H1 (cell line): ENCODE measurements around the gene TENT5D. TPM values are rescaled to one million over a fixed set of nuclear protein-coding genes. Genes with fewer than 3 reads are reported as not detected.

Experiments used
- CTCF ChIA-PET: fragments of 300-600 bp; sonication (Branson Sonifier 250); formaldehyde crosslinking; loops from one replicate; lab custom pipeline; 2021; ENCODE audit not compliant: partially characterized antibody; lab: Charles Lee
- POLR2A ChIA-PET: fragments of 300-600 bp; sonication (Branson Sonifier 250); formaldehyde crosslinking; loops from one replicate; lab custom pipeline; 2021; ENCODE audit warnings: inconsistent platforms; ENCODE audit not compliant: partially characterized antibody; lab: Charles Lee
- DNase-seq, 2 experiments: peaks; one replicate each; pipeline versions ENCODE4 v3.0.0 to v3.0.0-alpha.2; 2010 to 2022; ENCODE audit warnings: low spot score in 2 of 2, low read depth in 1 of 2, mixed read lengths in 1 of 2
- FAIRE-seq: peaks from 2 replicates; lab custom pipeline; 2011; peaks lifted over from hg19 to GRCh38; lab: Jason Lieb, UNC
- H2AFZ ChIP-seq: 2 replicates; pipeline ENCODE4 v1.8.1; 2012; ENCODE audit warnings: low read length, inconsistent platforms
- H2AK5ac ChIP-seq: 2 replicates; pipeline ENCODE4 v1.6.1; 2013; ENCODE audit warnings: low read depth, low read length
- H2BK120ac ChIP-seq: replicated peaks from 2 replicates; pipeline ENCODE3; 2013; ENCODE audit warnings: low read depth, low read length, inconsistent platforms
- H2BK12ac ChIP-seq: 2 replicates; pipeline ENCODE4 v1.6.1; 2013; ENCODE audit warnings: low read depth, low read length
- H2BK15ac ChIP-seq: 2 replicates; pipeline ENCODE4 v1.6.1; 2013; ENCODE audit warnings: low read length
- H2BK20ac ChIP-seq: 2 replicates; pipeline ENCODE4 v1.6.1; 2013; ENCODE audit warnings: low read length
- H2BK5ac ChIP-seq: 2 replicates; pipeline ENCODE4 v1.6.1; 2013; ENCODE audit warnings: low read depth, low read length
- H3K14ac ChIP-seq: 2 replicates; pipeline ENCODE4 v1.6.1; 2013; ENCODE audit warnings: inconsistent platforms; ENCODE audit not compliant: insufficient read length
- H3K18ac ChIP-seq: 2 replicates; pipeline ENCODE4 v1.6.1; 2013; ENCODE audit warnings: low read length; ENCODE audit errors: extremely low read depth
- H3K23ac ChIP-seq: 2 replicates; pipeline ENCODE4 v1.6.1; 2013; ENCODE audit warnings: inconsistent platforms; ENCODE audit not compliant: insufficient read length
- H3K23me2 ChIP-seq: 2 replicates; pipeline ENCODE4 v1.6.1; 2013; ENCODE audit warnings: low read depth, low read length
- H3K27ac ChIP-seq: 2 replicates; pipeline ENCODE4 v1.6.1; 2011; ENCODE audit warnings: low read depth, low read length, inconsistent platforms
- H3K27me3 ChIP-seq, 4 experiments: replicated peaks in 1 of 4; 1 replicate in 1 of 4; 2 replicates in 3 of 4; pipeline versions ENCODE4 v1.6.1 to v1.8.1; 2011 to 2013; ENCODE audit warnings: low read length in 3 of 4, mild to moderate bottlenecking in 3 of 4, inconsistent platforms in 2 of 4, mixed read lengths in 2 of 4, moderate library complexity in 1 of 4; ENCODE audit not compliant: control insufficient read depth in 3 of 4, insufficient read depth in 3 of 4; ENCODE audit errors: extremely low read depth in 1 of 4
- H3K36me3 ChIP-seq, 4 experiments: 2 replicates each; pipeline versions ENCODE4 v1.6.1 to v1.8.1; 2011 to 2013; ENCODE audit warnings: mild to moderate bottlenecking in 4 of 4, low read length in 3 of 4, moderate library complexity in 2 of 4, control low read depth in 1 of 4, inconsistent platforms in 1 of 4; ENCODE audit not compliant: insufficient read depth in 4 of 4, control insufficient read depth in 2 of 4
- H3K4ac ChIP-seq: replicated peaks from 2 replicates; pipeline ENCODE3; 2013; ENCODE audit warnings: low read length, low read depth, mixed read lengths, inconsistent platforms; ENCODE audit not compliant: insufficient read length
- H3K4me1 ChIP-seq, 4 experiments: replicated peaks in 1 of 4; 1 replicate in 1 of 4; 2 replicates in 3 of 4; pipeline versions ENCODE4 v1.6.1 to v1.8.1; 2011 to 2013; ENCODE audit warnings: low read length in 3 of 4, inconsistent platforms in 2 of 4, mixed read lengths in 1 of 4; ENCODE audit not compliant: insufficient read depth in 4 of 4, control insufficient read depth in 3 of 4
- H3K4me2 ChIP-seq, 2 experiments: 2 replicates each; pipeline versions ENCODE4 v1.6.1 to v1.8.1; 2011 to 2013; ENCODE audit warnings: low read depth in 2 of 2, low read length in 2 of 2, control low read depth in 1 of 2, inconsistent platforms in 1 of 2, mild to moderate bottlenecking in 1 of 2; ENCODE audit not compliant: insufficient read depth in 1 of 2
- H3K4me3 ChIP-seq, 4 experiments: fragments of 200-600, 300-600 bp in 1 of 4; sonication (generic), shearing (Covaris generic), sonication (Bioruptor Twin) in 1 of 4; 2 replicates each; pipeline versions ENCODE4 v1.5.1 to v1.8.1; 2011 to 2016; ENCODE audit warnings: low read length in 4 of 4, low read depth in 3 of 4, control low read depth in 2 of 4, inconsistent platforms in 2 of 4, mild to moderate bottlenecking in 2 of 4, mixed read lengths in 1 of 4, moderate library complexity in 1 of 4; ENCODE audit not compliant: insufficient read depth in 2 of 4; ENCODE audit errors: extremely low read depth in 1 of 4
- H3K56ac ChIP-seq: replicated peaks from 2 replicates; pipeline ENCODE3; 2013; ENCODE audit warnings: low read depth, mild to moderate bottlenecking, mixed read lengths, low read length, inconsistent platforms; ENCODE audit not compliant: insufficient read length
- H3K79me1 ChIP-seq: 2 replicates; pipeline ENCODE4 v1.6.1; 2013; ENCODE audit warnings: low read depth, low read length, control low read depth
- H3K79me2 ChIP-seq, 2 experiments: 2 replicates each; pipeline versions ENCODE4 v1.6.1 to v1.8.1; 2012 to 2013; ENCODE audit warnings: low read length in 2 of 2, mild to moderate bottlenecking in 2 of 2, inconsistent platforms in 1 of 2; ENCODE audit not compliant: insufficient read depth in 2 of 2, control insufficient read depth in 1 of 2
- H3K9ac ChIP-seq, 4 experiments: replicated peaks in 1 of 4; 1 replicate in 1 of 4; 2 replicates in 3 of 4; pipeline versions ENCODE4 v1.6.1 to v1.8.1; 2011 to 2013; ENCODE audit warnings: low read depth in 3 of 4, low read length in 3 of 4, control low read depth in 2 of 4, mild to moderate bottlenecking in 2 of 4, moderate library complexity in 2 of 4, inconsistent platforms in 1 of 4; ENCODE audit errors: extremely low read depth in 1 of 4
- H3K9me3 ChIP-seq, 2 experiments: 2 replicates each; pipeline versions ENCODE4 v1.6.1 to v1.8.1; 2012 to 2013; ENCODE audit warnings: mild to moderate bottlenecking in 2 of 2, moderate library complexity in 2 of 2, control low read depth in 1 of 2, inconsistent platforms in 1 of 2, low read depth in 1 of 2, low read length in 1 of 2, mixed read lengths in 1 of 2; ENCODE audit not compliant: insufficient read depth in 2 of 2
- H4K20me1 ChIP-seq, 2 experiments: replicated peaks in 1 of 2; 2 replicates each; pipeline versions ENCODE3 to v1.8.1; 2011 to 2013; ENCODE audit warnings: inconsistent platforms in 2 of 2, low read length in 2 of 2, mild to moderate bottlenecking in 1 of 2; ENCODE audit not compliant: insufficient read depth in 2 of 2, control insufficient read depth in 1 of 2
- H4K5ac ChIP-seq: 2 replicates; pipeline ENCODE4 v1.6.1; 2013; ENCODE audit warnings: low read length, low read depth, mixed read lengths, inconsistent platforms; ENCODE audit not compliant: insufficient read length
- H4K8ac ChIP-seq: 2 replicates; pipeline ENCODE4 v1.8.0; 2013; ENCODE audit warnings: mild to moderate bottlenecking, moderate library complexity, low read length, inconsistent platforms; ENCODE audit not compliant: insufficient read depth; ENCODE audit errors: extremely low read depth
- H4K91ac ChIP-seq: replicated peaks from 2 replicates; pipeline ENCODE3; 2013; ENCODE audit warnings: low read length, mixed read lengths, inconsistent platforms; ENCODE audit not compliant: insufficient read length
- ASH2L ChIP-seq: fragments of 200-600, 300-600 bp; sonication (generic); IDR thresholded peaks from one replicate; pipeline ENCODE4 v1.7.1; 2017; ENCODE audit warnings: low read length
- BACH1 ChIP-seq: IDR thresholded peaks from 2 replicates; pipeline ENCODE4 v1.6.1; 2012; ENCODE audit warnings: low read length, improper control_type of control experiment
- CHD1 ChIP-seq: IDR thresholded peaks from 2 replicates; pipeline ENCODE4 v1.6.1; 2012; ENCODE audit warnings: low read depth, low read length, improper control_type of control experiment
- CTBP2 ChIP-seq: IDR thresholded peaks from 2 replicates; pipeline ENCODE4 v1.7.0; 2011; ENCODE audit warnings: borderline replicate concordance, mild to moderate bottlenecking, moderate library complexity, mixed read lengths, low read length; ENCODE audit not compliant: insufficient read depth, insufficient read length
- KDM4A ChIP-seq: IDR thresholded peaks from one replicate; pipeline ENCODE4 v1.7.1; 2012; ENCODE audit warnings: low read depth, mild to moderate bottlenecking, moderate library complexity, low read length, inconsistent platforms; ENCODE audit not compliant: severe bottlenecking
- KDM5A ChIP-seq: fragments of 200-600 bp; IDR thresholded peaks from 2 replicates; pipeline ENCODE4 v1.7.1; 2012; ENCODE audit warnings: mild to moderate bottlenecking, low read length, inconsistent platforms, mixed read lengths
- MAFK ChIP-seq: IDR thresholded peaks from 2 replicates; pipeline ENCODE4 v1.6.1; 2012; ENCODE audit warnings: low read depth, mild to moderate bottlenecking, improper control_type of control experiment, low read length
- PHF8 ChIP-seq: fragments of 200-600 bp; sonication (generic); conservative IDR thresholded peaks from 2 replicates; pipeline ENCODE4 v1.7.1; 2012; ENCODE audit warnings: low read depth, mild to moderate bottlenecking, inconsistent platforms, low read length, moderate library complexity
- RBBP5 ChIP-seq: IDR thresholded peaks from 2 replicates; pipeline ENCODE4 v1.7.1; 2012; ENCODE audit warnings: low read depth, mild to moderate bottlenecking, inconsistent platforms, low read length, moderate library complexity, borderline replicate concordance
- RFX5 ChIP-seq: IDR thresholded peaks from 2 replicates; pipeline ENCODE4 v1.6.1; 2011; ENCODE audit warnings: low read depth, low read length, improper control_type of control experiment, borderline replicate concordance
- RNF2 ChIP-seq: fragments of 200-900, 300-1000 bp; sonication (generic); IDR thresholded peaks from 2 replicates; pipeline ENCODE4 v1.7.1; 2016; ENCODE audit warnings: borderline replicate concordance, low read depth, mild to moderate bottlenecking, antibody characterized with exemption, low read length; ENCODE audit not compliant: poor library complexity, severe bottlenecking; ENCODE audit errors: missing control alignments
- SP2 ChIP-seq: IDR thresholded peaks from 2 replicates; pipeline ENCODE4 v1.6.1; 2012; ENCODE audit warnings: mild to moderate bottlenecking, low read length, inconsistent platforms
- TAF7 ChIP-seq: optimal IDR thresholded peaks from 2 replicates; pipeline ENCODE3; 2011; ENCODE audit warnings: low read depth, mild to moderate bottlenecking, inconsistent platforms, low read length, moderate library complexity, borderline replicate concordance
- WGBS, 2 experiments: shearing (Covaris generic) in 1 of 2; methylation state at CpG; one replicate each; pipeline versions ENCODE4 v1.1.6 to v1.1.7; 2013 to 2015; ENCODE audit warnings: low lambda C conversion rate in 2 of 2, mixed read lengths in 2 of 2, inconsistent platforms in 1 of 2, low coverage in 1 of 2, missing lambda C conversion rate in 1 of 2; ENCODE audit not compliant: insufficient replicate concordance in 2 of 2, insufficient coverage in 1 of 2, insufficient read length in 1 of 2; ENCODE audit errors: extremely low coverage in 1 of 2, missing lambda C conversion rate in 1 of 2; 5-methylcytosine and 5-hydroxymethylcytosine counted together
- polyA plus RNA-seq, 7 experiments: library from polyadenylated mRNA; depleted of rRNA in 3 of 7; stranded (reverse) in 5 of 7; unstranded in 2 of 7; fragments of >200 nt in 5 of 7; fragments of 200-250 nt in 2 of 7; gene quantifications; 1 replicate in 5 of 7; 2 replicates in 1 of 7; 4 replicates in 1 of 7; pipeline versions ENCODE4 v1.2.1 to v1.2.3, GENCODE V29; 2011 to 2013; ENCODE audit warnings: missing spikeins in 2 of 7, mixed read lengths in 2 of 7
- total RNA-seq: library from RNA; stranded (reverse); fragmentation: NEBNext Ultra II Directional; extraction: Animal tissue kit (Norgen Biotek cat#: 25700); gene quantifications from 2 replicates; pipeline ENCODE4 v1.2.1, GENCODE V29; 2021

Gene TENT5D
- total and polyA plus RNA-seq, 2 of the 8 experiments (the other 6 are each of a cell fraction or from before 2014, with no cell fraction given) = not detected

DNA sequence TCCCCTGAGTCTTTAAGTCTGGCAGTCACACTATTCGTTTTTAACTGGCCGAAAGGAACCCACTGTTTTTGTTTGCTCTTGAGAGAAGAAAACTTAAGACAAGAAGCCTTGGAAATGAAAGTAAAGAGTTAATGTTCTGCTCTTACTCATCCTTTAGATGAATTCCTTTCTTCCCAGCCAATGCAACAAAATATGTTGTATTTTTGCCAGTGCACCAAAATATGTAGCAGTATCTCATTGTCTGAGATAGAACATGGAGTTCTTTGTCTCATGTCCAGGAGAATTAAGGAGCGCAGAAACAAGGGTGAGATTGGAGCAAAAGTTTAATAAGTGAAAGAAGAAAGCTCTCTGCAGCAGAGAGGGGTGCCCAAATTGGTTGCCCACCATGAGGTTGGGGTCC lies 12.2 kb downstream of the TENT5D start:
- POLR2A ChIA-PET = no interaction called here
- Histone ChIP-seq H2BK120ac (no peak overlapping the region), H3K36me3 (no peaks in the 10 kb centered on the region), H3K9ac (no peak overlapping the region), H3K56ac (no peak overlapping the region), H3K23me2 (no peaks in the 10 kb centered on the region), H3K4me1 (no peaks in the 10 kb centered on the region), H3K9me3 (peaks cover 8 to 11% of the 10 kb centered on the region in 2 experiments; a peak in 2 of 4 replicates), H3K4me3 (no peak overlapping the region), H2BK5ac (no peak overlapping the region), H2AK5ac (no peak overlapping the region), H3K27me3 (no peaks in the 10 kb centered on the region), H2BK12ac (no peak overlapping the region), H2AFZ (no peak overlapping the region), H2BK15ac (no peak overlapping the region), H4K91ac (no peak overlapping the region), H3K4me2 (no peak overlapping the region), H4K20me1 (no peaks in the 10 kb centered on the region), H3K23ac (no peak overlapping the region), H2BK20ac (no peak overlapping the region), H3K79me1 (no peaks in the 10 kb centered on the region), H3K14ac (no peak overlapping the region), H3K79me2 (no peaks in the 10 kb centered on the region), H3K18ac (no peak overlapping the region), H4K5ac (no peak overlapping the region), H3K27ac (no peak overlapping the region), H3K4ac (no peak overlapping the region), H4K8ac (no peak overlapping the region)
- CTCF ChIA-PET = no interaction called here
- WGBS, 2 experiments = 100% methylated on average over 3 of the region's 3 CpGs; no CpG with 5 or more reads in 1 of the 2 experiments
- FAIRE-seq = no peak
- no peak for DNase-seq
- TF ChIP-seq RFX5 (no peak), PHF8 (no peak), RNF2 (no peak), CHD1 (no peak), MAFK (no peak), BACH1 (no peak), TAF7 (no peak), CTBP2 (no peak), SP2 (no peak), RBBP5 (no peak), ASH2L (no peak), KDM5A (no peak), KDM4A (no peak)
